GM23338 (cell line): Measurements from ENCODE around the gene KIRREL3. TPM values are rescaled to one million over a fixed set of nuclear protein-coding genes. Genes with fewer than 3 reads are reported as not detected.
"Not testable (repeated sequence)": the region's sequence is repeated elsewhere in the genome, so short reads cannot be mapped to it uniquely, and the experiment has no call there.

Source experiments
- ATAC-seq: fragments of 200-7000 bp; cut with Tn5 transposase; 3 replicates; pipeline ENCODE4 v1.9.1; 2020
- DNase-seq: peaks from one replicate; pipeline ENCODE4 v3.0.0-alpha.2; 2015; ENCODE audit warnings: low spot score
- H2AFZ ChIP-seq: fragments of 200-600 bp; sonication (generic); 2 replicates; pipeline ENCODE4 v1.8.0; 2016; ENCODE audit warnings: antibody characterized with exemption, mild to moderate bottlenecking, moderate library complexity
- H3F3A ChIP-seq: fragments of 200-600 bp; sonication (generic); replicated peaks from 2 replicates; pipeline ENCODE4 v1.8.0; 2017; ENCODE audit warnings: antibody characterized with exemption, mixed run types, low read depth
- H3K27ac ChIP-seq: fragments of 200-600 bp; sonication (generic); 2 replicates; pipeline ENCODE4 v1.6.1; 2016; ENCODE audit warnings: low read depth
- H3K27me3 ChIP-seq: fragments of 200-600 bp; sonication (generic); 2 replicates; pipeline ENCODE4 v1.8.0; 2016; ENCODE audit warnings: mild to moderate bottlenecking, mixed run types, moderate library complexity; ENCODE audit not compliant: insufficient read depth
- H3K36me3 ChIP-seq: fragments of 200-600 bp; sonication (generic); 2 replicates; pipeline ENCODE4 v1.8.0; 2016; ENCODE audit warnings: mild to moderate bottlenecking; ENCODE audit not compliant: insufficient read depth
- H3K4me1 ChIP-seq: fragments of 200-600 bp; sonication (generic); 2 replicates; pipeline ENCODE4 v1.8.0; 2016; ENCODE audit warnings: mild to moderate bottlenecking, moderate library complexity; ENCODE audit not compliant: insufficient read depth
- H3K4me2 ChIP-seq: fragments of 200-600 bp; sonication (generic); 2 replicates; pipeline ENCODE4 v1.7.1; 2017; ENCODE audit warnings: mixed run types
- H3K4me3 ChIP-seq: fragments of 200-600 bp; sonication (generic); 2 replicates; pipeline ENCODE4 v1.6.1; 2016; ENCODE audit warnings: mixed run types
- H3K79me2 ChIP-seq: fragments of 200-600 bp; sonication (generic); replicated peaks from 2 replicates; pipeline ENCODE4 v1.8.0; 2017; ENCODE audit warnings: mild to moderate bottlenecking; ENCODE audit not compliant: insufficient read depth
- H3K9me2 ChIP-seq: fragments of 200-600 bp; sonication (generic); 2 replicates; pipeline ENCODE4 v1.8.0; 2017; ENCODE audit not compliant: insufficient read depth
- H4K20me1 ChIP-seq: fragments of 200-600 bp; sonication (generic); replicated peaks from 2 replicates; pipeline ENCODE4 v1.8.0; 2017; ENCODE audit warnings: mild to moderate bottlenecking; ENCODE audit not compliant: insufficient read depth
- H3K27ac Mint-ChIP-seq: 2 replicates; pipeline ENCODE4 v1.8.0; 2020; ENCODE audit warnings: inconsistent platforms, mild to moderate bottlenecking, moderate library complexity, mixed read lengths
- H3K27me3 Mint-ChIP-seq: 3 replicates; pipeline ENCODE4 v1.8.0; 2022; ENCODE audit warnings: low read depth, mild to moderate bottlenecking, moderate library complexity, mixed read lengths, inconsistent platforms; ENCODE audit not compliant: insufficient read depth, poor library complexity
- H3K36me3 Mint-ChIP-seq: 3 replicates; pipeline ENCODE4 v1.8.0; 2021; ENCODE audit warnings: low read depth, mild to moderate bottlenecking, inconsistent platforms, moderate library complexity, mixed read lengths
- H3K4me1 Mint-ChIP-seq: 3 replicates; pipeline ENCODE4 v1.8.0; 2020; ENCODE audit warnings: mild to moderate bottlenecking, inconsistent platforms, mixed read lengths
- H3K4me3 Mint-ChIP-seq: 3 replicates; pipeline ENCODE4 v1.8.0; 2021; ENCODE audit warnings: moderate library complexity, mild to moderate bottlenecking, inconsistent platforms, mixed read lengths
- H3K9me3 Mint-ChIP-seq: 3 replicates; pipeline ENCODE4 v1.8.0; 2020; ENCODE audit warnings: moderate library complexity, mild to moderate bottlenecking, inconsistent platforms, mixed read lengths
- CREB1 ChIP-seq: fragments of 250-450 bp; sonication (Bioruptor Pico); IDR thresholded peaks from 2 replicates; pipeline ENCODE4 v1.5.0; 2020; ENCODE audit warnings: low read depth, mild to moderate bottlenecking, moderate library complexity
- ETS1 ChIP-seq: IDR thresholded peaks from 2 replicates; pipeline ENCODE4 v1.6.1; 2016; ENCODE audit warnings: antibody characterized with exemption
- EZH2 ChIP-seq: fragments of 200-600 bp; sonication (generic); IDR thresholded peaks from one replicate; pipeline ENCODE4 v1.8.0; 2017; ENCODE audit warnings: antibody characterized with exemption, mild to moderate bottlenecking, low read depth; ENCODE audit not compliant: unreplicated experiment
- EZH2phosphoT487 ChIP-seq: fragments of 200-600 bp; sonication (generic); IDR thresholded peaks from one replicate; pipeline ENCODE4 v1.8.1; 2018; ENCODE audit warnings: antibody characterized with exemption; ENCODE audit not compliant: unreplicated experiment
- REST ChIP-seq: IDR thresholded peaks from one replicate; pipeline ENCODE4 v1.6.1; 2018; ENCODE audit warnings: antibody characterized with exemption; ENCODE audit not compliant: unreplicated experiment
- ZNF331 ChIP-seq: fragments of 250-450 bp; sonication (Bioruptor Pico); IDR thresholded peaks from 2 replicates; pipeline ENCODE4 v1.5.0; 2020; ENCODE audit warnings: low read depth, mild to moderate bottlenecking, moderate library complexity
- polyA plus RNA-seq: library from polyadenylated mRNA; unstranded; fragments of >200 nt; fragmentation: Nextera tagmentation; extraction: Ambion mirVana; gene quantifications from 2 replicates; pipeline ENCODE4 v1.2.1, GENCODE V29; 2016
- total RNA-seq: library from RNA; depleted of rRNA; stranded (reverse); fragments of >200 nt; shearing (Covaris generic); gene quantifications from 2 replicates; pipeline ENCODE4 v1.2.3, GENCODE V29; 2014
- TF ChIP-seq, protein P1 (sequence below), 2 experiments: fragments of 200-600 bp in 1 of 2; sonication (generic) in 1 of 2; conservative IDR thresholded peaks; 2 replicates each; pipeline versions ENCODE4 v1.5.1 to v1.6.1; 2016 to 2017; ENCODE audit warnings: antibody characterized with exemption in 2 of 2, low read depth in 2 of 2, mild to moderate bottlenecking in 2 of 2, moderate library complexity in 1 of 2
- TF ChIP-seq, protein P2 (sequence below): fragments of 250-450 bp; sonication (Bioruptor Pico); IDR thresholded peaks from 2 replicates; pipeline ENCODE4 v1.5.0; 2020; ENCODE audit warnings: mild to moderate bottlenecking, moderate library complexity

KIRREL3 gene
- total and polyA plus RNA-seq, 2 experiments from 2014 or later: 0.13 to 1.5 TPM

- Histone ChIP-seq H3K4me1 (no peaks in the 10 kb centered on the region), H3K36me3 (no peaks in the 10 kb centered on the region), H3K79me2 (no peaks in the 10 kb centered on the region), H3K4me2 (no peak overlapping the region), H3K4me3 (no peak overlapping the region), H4K20me1 (no peaks in the 10 kb centered on the region), H3F3A (no peaks in the 10 kb centered on the region), H3K27me3 (no peaks in the 10 kb centered on the region), H3K27ac (no peak overlapping the region), H2AFZ (no peak overlapping the region), H3K9me2 (no peaks in the 10 kb centered on the region)
- TF ChIP-seq EZH2phosphoT487: no peak
- TF ChIP-seq, protein P1, sequence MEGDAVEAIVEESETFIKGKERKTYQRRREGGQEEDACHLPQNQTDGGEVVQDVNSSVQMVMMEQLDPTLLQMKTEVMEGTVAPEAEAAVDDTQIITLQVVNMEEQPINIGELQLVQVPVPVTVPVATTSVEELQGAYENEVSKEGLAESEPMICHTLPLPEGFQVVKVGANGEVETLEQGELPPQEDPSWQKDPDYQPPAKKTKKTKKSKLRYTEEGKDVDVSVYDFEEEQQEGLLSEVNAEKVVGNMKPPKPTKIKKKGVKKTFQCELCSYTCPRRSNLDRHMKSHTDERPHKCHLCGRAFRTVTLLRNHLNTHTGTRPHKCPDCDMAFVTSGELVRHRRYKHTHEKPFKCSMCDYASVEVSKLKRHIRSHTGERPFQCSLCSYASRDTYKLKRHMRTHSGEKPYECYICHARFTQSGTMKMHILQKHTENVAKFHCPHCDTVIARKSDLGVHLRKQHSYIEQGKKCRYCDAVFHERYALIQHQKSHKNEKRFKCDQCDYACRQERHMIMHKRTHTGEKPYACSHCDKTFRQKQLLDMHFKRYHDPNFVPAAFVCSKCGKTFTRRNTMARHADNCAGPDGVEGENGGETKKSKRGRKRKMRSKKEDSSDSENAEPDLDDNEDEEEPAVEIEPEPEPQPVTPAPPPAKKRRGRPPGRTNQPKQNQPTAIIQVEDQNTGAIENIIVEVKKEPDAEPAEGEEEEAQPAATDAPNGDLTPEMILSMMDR (conservative IDR thresholded peaks at IDR 0.05; ENCODE audit: low read depth in 2 of 2): no peak
- TF ChIP-seq, protein P2, sequence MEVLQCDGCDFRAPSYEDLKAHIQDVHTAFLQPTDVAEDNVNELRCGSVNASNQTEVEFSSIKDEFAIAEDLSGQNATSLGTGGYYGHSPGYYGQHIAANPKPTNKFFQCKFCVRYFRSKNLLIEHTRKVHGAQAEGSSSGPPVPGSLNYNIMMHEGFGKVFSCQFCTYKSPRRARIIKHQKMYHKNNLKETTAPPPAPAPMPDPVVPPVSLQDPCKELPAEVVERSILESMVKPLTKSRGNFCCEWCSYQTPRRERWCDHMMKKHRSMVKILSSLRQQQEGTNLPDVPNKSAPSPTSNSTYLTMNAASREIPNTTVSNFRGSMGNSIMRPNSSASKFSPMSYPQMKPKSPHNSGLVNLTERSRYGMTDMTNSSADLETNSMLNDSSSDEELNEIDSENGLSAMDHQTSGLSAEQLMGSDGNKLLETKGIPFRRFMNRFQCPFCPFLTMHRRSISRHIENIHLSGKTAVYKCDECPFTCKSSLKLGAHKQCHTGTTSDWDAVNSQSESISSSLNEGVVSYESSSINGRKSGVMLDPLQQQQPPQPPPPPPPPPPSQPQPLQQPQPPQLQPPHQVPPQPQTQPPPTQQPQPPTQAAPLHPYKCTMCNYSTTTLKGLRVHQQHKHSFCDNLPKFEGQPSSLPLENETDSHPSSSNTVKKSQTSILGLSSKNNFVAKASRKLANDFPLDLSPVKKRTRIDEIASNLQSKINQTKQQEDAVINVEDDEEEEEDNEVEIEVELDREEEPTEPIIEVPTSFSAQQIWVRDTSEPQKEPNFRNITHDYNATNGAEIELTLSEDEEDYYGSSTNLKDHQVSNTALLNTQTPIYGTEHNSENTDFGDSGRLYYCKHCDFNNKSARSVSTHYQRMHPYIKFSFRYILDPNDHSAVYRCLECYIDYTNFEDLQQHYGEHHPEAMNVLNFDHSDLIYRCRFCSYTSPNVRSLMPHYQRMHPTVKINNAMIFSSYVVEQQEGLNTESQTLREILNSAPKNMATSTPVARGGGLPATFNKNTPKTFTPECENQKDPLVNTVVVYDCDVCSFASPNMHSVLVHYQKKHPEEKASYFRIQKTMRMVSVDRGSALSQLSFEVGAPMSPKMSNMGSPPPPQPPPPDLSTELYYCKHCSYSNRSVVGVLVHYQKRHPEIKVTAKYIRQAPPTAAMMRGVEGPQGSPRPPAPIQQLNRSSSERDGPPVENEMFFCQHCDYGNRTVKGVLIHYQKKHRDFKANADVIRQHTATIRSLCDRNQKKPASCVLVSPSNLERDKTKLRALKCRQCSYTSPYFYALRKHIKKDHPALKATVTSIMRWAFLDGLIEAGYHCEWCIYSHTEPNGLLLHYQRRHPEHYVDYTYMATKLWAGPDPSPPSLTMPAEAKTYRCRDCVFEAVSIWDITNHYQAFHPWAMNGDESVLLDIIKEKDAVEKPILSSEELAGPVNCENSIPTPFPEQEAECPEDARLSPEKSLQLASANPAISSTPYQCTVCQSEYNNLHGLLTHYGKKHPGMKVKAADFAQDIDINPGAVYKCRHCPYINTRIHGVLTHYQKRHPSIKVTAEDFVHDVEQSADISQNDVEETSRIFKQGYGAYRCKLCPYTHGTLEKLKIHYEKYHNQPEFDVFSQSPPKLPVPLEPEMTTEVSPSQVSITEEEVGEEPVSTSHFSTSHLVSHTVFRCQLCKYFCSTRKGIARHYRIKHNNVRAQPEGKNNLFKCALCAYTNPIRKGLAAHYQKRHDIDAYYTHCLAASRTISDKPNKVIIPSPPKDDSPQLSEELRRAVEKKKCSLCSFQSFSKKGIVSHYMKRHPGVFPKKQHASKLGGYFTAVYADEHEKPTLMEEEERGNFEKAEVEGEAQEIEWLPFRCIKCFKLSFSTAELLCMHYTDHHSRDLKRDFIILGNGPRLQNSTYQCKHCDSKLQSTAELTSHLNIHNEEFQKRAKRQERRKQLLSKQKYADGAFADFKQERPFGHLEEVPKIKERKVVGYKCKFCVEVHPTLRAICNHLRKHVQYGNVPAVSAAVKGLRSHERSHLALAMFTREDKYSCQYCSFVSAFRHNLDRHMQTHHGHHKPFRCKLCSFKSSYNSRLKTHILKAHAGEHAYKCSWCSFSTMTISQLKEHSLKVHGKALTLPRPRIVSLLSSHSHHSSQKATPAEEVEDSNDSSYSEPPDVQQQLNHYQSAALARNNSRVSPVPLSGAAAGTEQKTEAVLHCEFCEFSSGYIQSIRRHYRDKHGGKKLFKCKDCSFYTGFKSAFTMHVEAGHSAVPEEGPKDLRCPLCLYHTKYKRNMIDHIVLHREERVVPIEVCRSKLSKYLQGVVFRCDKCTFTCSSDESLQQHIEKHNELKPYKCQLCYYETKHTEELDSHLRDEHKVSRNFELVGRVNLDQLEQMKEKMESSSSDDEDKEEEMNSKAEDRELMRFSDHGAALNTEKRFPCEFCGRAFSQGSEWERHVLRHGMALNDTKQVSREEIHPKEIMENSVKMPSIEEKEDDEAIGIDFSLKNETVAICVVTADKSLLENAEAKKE (CRISPR knock-in tag): no peak
- TF ChIP-seq ETS1: no peak
- no peak for TF ChIP-seq EZH2
- no peak for TF ChIP-seq ZNF331 (CRISPR knock-in tag)
- no peak for TF ChIP-seq CREB1 (CRISPR knock-in tag)
- TF ChIP-seq REST: no peak
- DNase-seq (no peak), ATAC-seq (no peak)
- H3K27ac Mint-ChIP-seq: no peak overlapping the region
- no peaks in the 10 kb centered on the region for H3K4me1 Mint-ChIP-seq
- H3K36me3 Mint-ChIP-seq: no peaks in the 10 kb centered on the region
- peaks cover 5% of the 10 kb centered on the region for H3K27me3 Mint-ChIP-seq
- no peaks in the 10 kb centered on the region for H3K9me3 Mint-ChIP-seq
- H3K4me3 Mint-ChIP-seq: no peak overlapping the region
Observed at GRCh38 chr11:126956635-126957034, 43.9 kb downstream of the KIRREL3 start.

- ATAC-seq, H3K4me3 Mint-ChIP-seq, H3K4me1 ChIP-seq, H3K4me2 ChIP-seq, H3K27ac Mint-ChIP-seq, H4K20me1 ChIP-seq, H3K4me3 ChIP-seq, H3K36me3 Mint-ChIP-seq, H3K4me1 Mint-ChIP-seq, H3F3A ChIP-seq, H2AFZ ChIP-seq, DNase-seq, H3K27ac ChIP-seq, H3K9me3 Mint-ChIP-seq, H3K36me3 ChIP-seq, H3K27me3 Mint-ChIP-seq, H3K9me2 ChIP-seq, H3K27me3 ChIP-seq, H3K79me2 ChIP-seq: not testable (repeated sequence)
Observed at GRCh38 chr11:126952533-126952932, 48.0 kb downstream of the KIRREL3 start.
